OCI-LY1 (cell line): ENCODE measurements around the gene PFKL.

Experiments used
- H2AFZ ChIP-seq: fragments of 200-600 bp; sonication (generic), shearing (Covaris generic); 2 replicates; pipeline ENCODE4 v1.6.0; 2014; ENCODE audit warnings: antibody characterized with exemption, mild to moderate bottlenecking, low read length
- H3F3A ChIP-seq: fragments of 200-600 bp; sonication (generic), shearing (Covaris generic); 2 replicates; pipeline ENCODE4 v1.6.0; 2014; ENCODE audit warnings: mild to moderate bottlenecking, antibody characterized with exemption, low read length, moderate library complexity; ENCODE audit not compliant: insufficient read depth
- H3K27ac ChIP-seq: fragments of 200-600 bp; sonication (generic); 2 replicates; pipeline ENCODE4 v1.5.1; 2014; ENCODE audit warnings: low read length, mixed run types, mild to moderate bottlenecking, low read depth; ENCODE audit not compliant: poor library complexity, severe bottlenecking
- H3K27me3 ChIP-seq: fragments of 200-600 bp; sonication (generic); 2 replicates; pipeline ENCODE4 v1.6.0; 2014; ENCODE audit warnings: antibody characterized with exemption, mild to moderate bottlenecking, low read length, moderate library complexity; ENCODE audit not compliant: insufficient read depth
- H3K36me3 ChIP-seq: fragments of 200-600 bp; sonication (generic); 2 replicates; pipeline ENCODE4 v1.6.1; 2014; ENCODE audit warnings: mild to moderate bottlenecking, antibody characterized with exemption, low read length, moderate library complexity, mixed read lengths; ENCODE audit not compliant: insufficient read depth
- H3K4me1 ChIP-seq: fragments of 200-600 bp; sonication (generic); 2 replicates; pipeline ENCODE4 v1.5.1; 2014; ENCODE audit warnings: mild to moderate bottlenecking, low read length, moderate library complexity; ENCODE audit not compliant: insufficient read depth, severe bottlenecking
- H3K4me2 ChIP-seq: fragments of 200-600 bp; sonication (generic), shearing (Covaris generic); 2 replicates; pipeline ENCODE4 v1.6.1; 2014; ENCODE audit warnings: low read length
- H3K4me3 ChIP-seq: fragments of 200-600 bp; sonication (generic); 2 replicates; pipeline ENCODE4 v1.5.1; 2014; ENCODE audit warnings: low read length, low read depth, mild to moderate bottlenecking, mixed read lengths; ENCODE audit not compliant: poor library complexity, severe bottlenecking
- H3K79me2 ChIP-seq: fragments of 200-600 bp; shearing (Covaris generic); 2 replicates; pipeline ENCODE4 v1.6.1; 2016; ENCODE audit warnings: mixed run types, low read length, mixed read lengths; ENCODE audit not compliant: insufficient read depth
- H3K9ac ChIP-seq: fragments of 200-600 bp; sonication (generic), shearing (Covaris generic); 2 replicates; pipeline ENCODE4 v1.6.1; 2014; ENCODE audit warnings: mild to moderate bottlenecking, low read length, mixed read lengths
- H3K9me2 ChIP-seq: fragments of 200-600 bp; sonication (generic), shearing (Covaris generic); 2 replicates; pipeline ENCODE4 v1.6.1; 2014; ENCODE audit warnings: low read depth, mild to moderate bottlenecking, low read length, mixed read lengths
- H3K9me3 ChIP-seq: fragments of 200-600 bp; shearing (Covaris generic); 2 replicates; pipeline ENCODE4 v1.6.1; 2014; ENCODE audit warnings: low read length, mixed read lengths
- H4K20me1 ChIP-seq: fragments of 200-600 bp; sonication (generic), shearing (Covaris generic); 2 replicates; pipeline ENCODE4 v1.6.0; 2016; ENCODE audit warnings: mild to moderate bottlenecking, low read length; ENCODE audit not compliant: insufficient read depth
- CTCF ChIP-seq: fragments of 200-600 bp; sonication (generic), shearing (Covaris generic); IDR thresholded peaks from 2 replicates; pipeline ENCODE4 v1.5.1; 2017; ENCODE audit warnings: mild to moderate bottlenecking, antibody characterized with exemption, low read length, moderate library complexity, mixed read lengths
- EZH2 ChIP-seq: fragments of 200-600 bp; sonication (generic), shearing (Covaris generic); IDR thresholded peaks from 2 replicates; pipeline ENCODE4 v1.8.0; 2017; ENCODE audit warnings: borderline replicate concordance, mixed run types, mild to moderate bottlenecking, antibody characterized with exemption, low read length, moderate library complexity, mixed read lengths

Gene PFKL

GRCh38 chr21:44322621-44323325 is 22.9 kb downstream of the PFKL start:
- Histone ChIP-seq H3F3A (no peaks in the 10 kb centered on the region), H3K4me1 (no peaks in the 10 kb centered on the region), H3K4me2 (no peak overlapping the region), H3K27me3 (no peaks in the 10 kb centered on the region), H4K20me1 (no peaks in the 10 kb centered on the region), H3K4me3 (no peak overlapping the region), H3K79me2 (no peaks in the 10 kb centered on the region), H3K36me3 (peaks cover 59% of the 10 kb centered on the region), H3K9me3 (no peaks in the 10 kb centered on the region), H3K9me2 (no peaks in the 10 kb centered on the region), H3K27ac (no peak overlapping the region), H2AFZ (no peak overlapping the region), H3K9ac (no peak overlapping the region)
- TF ChIP-seq CTCF (no peak), EZH2 (no peak)

GRCh38 chr21:44323591-44323990 is 23.7 kb downstream of the PFKL start:
- H3K36me3 ChIP-seq: peaks cover 59% of the 10 kb centered on the region
- H3K27ac ChIP-seq: no peak overlapping the region
- no peaks in the 10 kb centered on the region for H4K20me1 ChIP-seq
- H3K4me2 ChIP-seq: no peak overlapping the region
- no peaks in the 10 kb centered on the region for H3F3A ChIP-seq
- no peak overlapping the region for H3K4me3 ChIP-seq
- H3K4me1 ChIP-seq: no peaks in the 10 kb centered on the region
- H3K9ac ChIP-seq: no peak overlapping the region
- no peaks in the 10 kb centered on the region for H3K9me2 ChIP-seq
- H3K27me3 ChIP-seq: peaks cover under 1% of the 10 kb centered on the region; the same call in 1 of the 2 replicates
- H3K9me3 ChIP-seq: no peaks in the 10 kb centered on the region
- no peaks in the 10 kb centered on the region for H3K79me2 ChIP-seq
- H2AFZ ChIP-seq: no peak overlapping the region
- TF ChIP-seq CTCF: no peak
- TF ChIP-seq EZH2: no peak

- Histone ChIP-seq H3K9me2 (no peaks in the 10 kb centered on the region), H3K4me2 (no peak overlapping the region), H3K9ac (no peak overlapping the region), H4K20me1 (no peaks in the 10 kb centered on the region), H2AFZ (no peak overlapping the region), H3K36me3 (peaks cover 56% of the 10 kb centered on the region), H3K27ac (no peak overlapping the region), H3F3A (no peaks in the 10 kb centered on the region), H3K27me3 (peaks cover 4% of the 10 kb centered on the region; the same call in 1 of the 2 replicates), H3K79me2 (no peaks in the 10 kb centered on the region), H3K9me3 (no peaks in the 10 kb centered on the region), H3K4me1 (no peaks in the 10 kb centered on the region), H3K4me3 (no peak overlapping the region)
- TF ChIP-seq EZH2 (no peak), CTCF (no peak)
Measured at GRCh38 chr21:44324106-44324853, 24.4 kb downstream of the PFKL start.
